SK-N-SH treated with all-trans-retinoic acid at 6 μM for 48 hours (cell line): Measurements from ENCODE around the gene THSD4.

ENCODE experiments used
- CSDC2 ChIP-seq: fragments of 250-450 bp; sonication (Bioruptor Pico); IDR thresholded peaks from 2 replicates; pipeline ENCODE4 v1.5.0; 2020; ENCODE audit warnings: mild to moderate bottlenecking, moderate library complexity
- GLIS3 ChIP-seq: fragments of 250-450 bp; sonication (Bioruptor Pico); IDR thresholded peaks from 2 replicates; pipeline ENCODE4 v1.5.0; 2020; ENCODE audit warnings: mild to moderate bottlenecking, moderate library complexity
- ISL1 ChIP-seq: fragments of 250-450 bp; sonication (Bioruptor Pico); IDR thresholded peaks from 2 replicates; pipeline ENCODE4 v2.1.2; 2022; ENCODE audit warnings: mild to moderate bottlenecking, moderate library complexity
- OSR1 ChIP-seq: fragments of 250-450 bp; sonication (Bioruptor Pico); IDR thresholded peaks from 2 replicates; pipeline ENCODE4 v1.8.0; 2022; ENCODE audit warnings: moderate library complexity, mild to moderate bottlenecking, inconsistent platforms
- RARB ChIP-seq: fragments of 250-450 bp; sonication (Bioruptor Pico); IDR thresholded peaks from 2 replicates; pipeline ENCODE4 v1.8.0; 2021; ENCODE audit warnings: mild to moderate bottlenecking, moderate library complexity
- ZFP3 ChIP-seq: fragments of 250-450 bp; sonication (Bioruptor Pico); IDR thresholded peaks from 2 replicates; pipeline ENCODE4 v1.5.0; 2020; ENCODE audit warnings: mild to moderate bottlenecking, moderate library complexity
- ZFP30 ChIP-seq: fragments of 450-650 bp; formaldehyde crosslinking; IDR thresholded peaks from 2 replicates; pipeline ENCODE4 v1.5.0; 2022; ENCODE audit warnings: mild to moderate bottlenecking, moderate library complexity
- ZNF70 ChIP-seq: fragments of 450-650 bp; formaldehyde crosslinking; IDR thresholded peaks from 2 replicates; pipeline ENCODE4 v1.5.0; 2020; ENCODE audit warnings: mild to moderate bottlenecking, moderate library complexity
- ZNF8 ChIP-seq: fragments of 450-650 bp; formaldehyde crosslinking; IDR thresholded peaks from 2 replicates; pipeline ENCODE4 v1.5.0; 2020; ENCODE audit warnings: mild to moderate bottlenecking, moderate library complexity
- TF ChIP-seq, protein P1 (sequence below): fragments of 250-450 bp; sonication (Bioruptor Pico); IDR thresholded peaks from 2 replicates; pipeline ENCODE4 v1.5.1; 2021; ENCODE audit warnings: mild to moderate bottlenecking, moderate library complexity
- TF ChIP-seq, protein P2 (sequence below): fragments of 250-450 bp; sonication (Bioruptor Pico); IDR thresholded peaks from 2 replicates; pipeline ENCODE4 v1.5.1; 2020; ENCODE audit warnings: low read depth, mild to moderate bottlenecking, moderate library complexity
- TF ChIP-seq, protein P3 (sequence below): fragments of 250-450 bp; sonication (Bioruptor Pico); IDR thresholded peaks from 2 replicates; pipeline ENCODE4 v1.5.0; 2020; ENCODE audit warnings: mild to moderate bottlenecking, moderate library complexity
- TF ChIP-seq, protein P4 (sequence below): fragments of 250-450 bp; sonication (Bioruptor Pico); IDR thresholded peaks from 2 replicates; pipeline ENCODE4 v1.8.0; 2020; ENCODE audit warnings: mild to moderate bottlenecking, moderate library complexity, borderline replicate concordance

DNA sequence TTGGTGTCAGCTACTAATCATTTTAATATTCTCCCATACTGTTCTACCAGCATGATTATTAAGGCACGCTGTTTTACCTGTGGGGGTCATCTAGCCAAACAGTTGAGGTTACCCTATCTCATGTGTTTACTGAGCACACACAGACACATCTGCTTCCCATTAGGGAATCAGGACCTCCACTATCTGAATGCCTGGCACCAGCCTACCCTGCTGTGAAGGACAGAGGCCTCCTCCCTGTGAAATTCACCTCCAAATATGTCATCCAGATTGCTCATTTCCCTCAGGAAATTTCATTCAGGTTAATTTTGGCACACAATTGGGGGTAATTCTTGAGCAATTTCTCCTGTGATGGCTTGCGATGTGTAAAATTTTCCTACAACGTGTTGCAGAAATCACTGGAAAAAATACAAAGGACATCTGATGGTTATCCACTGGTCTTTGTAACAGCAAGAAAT is 539.5 kb downstream of the THSD4 start:
- TF ChIP-seq ZFP3 (CRISPR knock-in tag), result peak; percentile 76
- no peak for TF ChIP-seq ZNF8 (CRISPR knock-in tag)
- TF ChIP-seq, protein P1, sequence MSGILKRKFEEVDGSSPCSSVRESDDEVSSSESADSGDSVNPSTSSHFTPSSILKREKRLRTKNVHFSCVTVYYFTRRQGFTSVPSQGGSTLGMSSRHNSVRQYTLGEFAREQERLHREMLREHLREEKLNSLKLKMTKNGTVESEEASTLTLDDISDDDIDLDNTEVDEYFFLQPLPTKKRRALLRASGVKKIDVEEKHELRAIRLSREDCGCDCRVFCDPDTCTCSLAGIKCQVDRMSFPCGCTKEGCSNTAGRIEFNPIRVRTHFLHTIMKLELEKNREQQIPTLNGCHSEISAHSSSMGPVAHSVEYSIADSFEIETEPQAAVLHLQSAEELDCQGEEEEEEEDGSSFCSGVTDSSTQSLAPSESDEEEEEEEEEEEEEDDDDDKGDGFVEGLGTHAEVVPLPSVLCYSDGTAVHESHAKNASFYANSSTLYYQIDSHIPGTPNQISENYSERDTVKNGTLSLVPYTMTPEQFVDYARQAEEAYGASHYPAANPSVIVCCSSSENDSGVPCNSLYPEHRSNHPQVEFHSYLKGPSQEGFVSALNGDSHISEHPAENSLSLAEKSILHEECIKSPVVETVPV (CRISPR knock-in tag), result no peak
- TF ChIP-seq, protein P2, sequence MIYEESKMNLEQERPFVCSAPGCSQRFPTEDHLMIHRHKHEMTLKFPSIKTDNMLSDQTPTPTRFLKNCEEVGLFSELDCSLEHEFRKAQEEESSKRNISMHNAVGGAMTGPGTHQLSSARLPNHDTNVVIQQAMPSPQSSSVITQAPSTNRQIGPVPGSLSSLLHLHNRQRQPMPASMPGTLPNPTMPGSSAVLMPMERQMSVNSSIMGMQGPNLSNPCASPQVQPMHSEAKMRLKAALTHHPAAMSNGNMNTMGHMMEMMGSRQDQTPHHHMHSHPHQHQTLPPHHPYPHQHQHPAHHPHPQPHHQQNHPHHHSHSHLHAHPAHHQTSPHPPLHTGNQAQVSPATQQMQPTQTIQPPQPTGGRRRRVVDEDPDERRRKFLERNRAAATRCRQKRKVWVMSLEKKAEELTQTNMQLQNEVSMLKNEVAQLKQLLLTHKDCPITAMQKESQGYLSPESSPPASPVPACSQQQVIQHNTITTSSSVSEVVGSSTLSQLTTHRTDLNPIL (CRISPR knock-in tag), result no peak
- TF ChIP-seq ISL1, result peak; percentile 19; the same call in 1 of the 2 replicates
- no peak for TF ChIP-seq CSDC2
- TF ChIP-seq, protein P3, sequence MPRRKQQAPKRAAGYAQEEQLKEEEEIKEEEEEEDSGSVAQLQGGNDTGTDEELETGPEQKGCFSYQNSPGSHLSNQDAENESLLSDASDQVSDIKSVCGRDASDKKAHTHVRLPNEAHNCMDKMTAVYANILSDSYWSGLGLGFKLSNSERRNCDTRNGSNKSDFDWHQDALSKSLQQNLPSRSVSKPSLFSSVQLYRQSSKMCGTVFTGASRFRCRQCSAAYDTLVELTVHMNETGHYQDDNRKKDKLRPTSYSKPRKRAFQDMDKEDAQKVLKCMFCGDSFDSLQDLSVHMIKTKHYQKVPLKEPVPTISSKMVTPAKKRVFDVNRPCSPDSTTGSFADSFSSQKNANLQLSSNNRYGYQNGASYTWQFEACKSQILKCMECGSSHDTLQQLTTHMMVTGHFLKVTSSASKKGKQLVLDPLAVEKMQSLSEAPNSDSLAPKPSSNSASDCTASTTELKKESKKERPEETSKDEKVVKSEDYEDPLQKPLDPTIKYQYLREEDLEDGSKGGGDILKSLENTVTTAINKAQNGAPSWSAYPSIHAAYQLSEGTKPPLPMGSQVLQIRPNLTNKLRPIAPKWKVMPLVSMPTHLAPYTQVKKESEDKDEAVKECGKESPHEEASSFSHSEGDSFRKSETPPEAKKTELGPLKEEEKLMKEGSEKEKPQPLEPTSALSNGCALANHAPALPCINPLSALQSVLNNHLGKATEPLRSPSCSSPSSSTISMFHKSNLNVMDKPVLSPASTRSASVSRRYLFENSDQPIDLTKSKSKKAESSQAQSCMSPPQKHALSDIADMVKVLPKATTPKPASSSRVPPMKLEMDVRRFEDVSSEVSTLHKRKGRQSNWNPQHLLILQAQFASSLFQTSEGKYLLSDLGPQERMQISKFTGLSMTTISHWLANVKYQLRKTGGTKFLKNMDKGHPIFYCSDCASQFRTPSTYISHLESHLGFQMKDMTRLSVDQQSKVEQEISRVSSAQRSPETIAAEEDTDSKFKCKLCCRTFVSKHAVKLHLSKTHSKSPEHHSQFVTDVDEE (CRISPR knock-in tag), result 0 out of 2 replicates have a peak, but pooled peaks have one; percentile 59
- TF ChIP-seq ZFP30 (CRISPR knock-in tag), result no peak
- TF ChIP-seq RARB (CRISPR knock-in tag), result no peak
- TF ChIP-seq ZNF70 (CRISPR knock-in tag), result peak; percentile 31; the same call in 1 of the 2 replicates
- no peak for TF ChIP-seq OSR1 (CRISPR knock-in tag)
- TF ChIP-seq, protein P4, sequence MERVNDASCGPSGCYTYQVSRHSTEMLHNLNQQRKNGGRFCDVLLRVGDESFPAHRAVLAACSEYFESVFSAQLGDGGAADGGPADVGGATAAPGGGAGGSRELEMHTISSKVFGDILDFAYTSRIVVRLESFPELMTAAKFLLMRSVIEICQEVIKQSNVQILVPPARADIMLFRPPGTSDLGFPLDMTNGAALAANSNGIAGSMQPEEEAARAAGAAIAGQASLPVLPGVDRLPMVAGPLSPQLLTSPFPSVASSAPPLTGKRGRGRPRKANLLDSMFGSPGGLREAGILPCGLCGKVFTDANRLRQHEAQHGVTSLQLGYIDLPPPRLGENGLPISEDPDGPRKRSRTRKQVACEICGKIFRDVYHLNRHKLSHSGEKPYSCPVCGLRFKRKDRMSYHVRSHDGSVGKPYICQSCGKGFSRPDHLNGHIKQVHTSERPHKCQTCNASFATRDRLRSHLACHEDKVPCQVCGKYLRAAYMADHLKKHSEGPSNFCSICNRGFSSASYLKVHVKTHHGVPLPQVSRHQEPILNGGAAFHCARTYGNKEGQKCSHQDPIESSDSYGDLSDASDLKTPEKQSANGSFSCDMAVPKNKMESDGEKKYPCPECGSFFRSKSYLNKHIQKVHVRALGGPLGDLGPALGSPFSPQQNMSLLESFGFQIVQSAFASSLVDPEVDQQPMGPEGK (CRISPR knock-in tag), result no peak
- 0 out of 2 replicates have a peak, but pooled peaks have one; percentile 42 for TF ChIP-seq GLIS3 (CRISPR knock-in tag)
